Right lobe of liver (tissue), 6 donors: ENCODE measurements around the gene ATXN2L. TPM values are rescaled to one million over a fixed set of nuclear protein-coding genes. Genes with fewer than 3 reads are reported as not detected.
A peak's percentile ranks its signal among the peaks of the same experiment; 100 is the strongest.

Source experiments
- ATAC-seq, 4 donors: fragments of 200-7000 bp; cut with Tn5 transposase; one replicate each; pipeline ENCODE4 v1.9.1; 2020; ENCODE audit warnings: mild to moderate bottlenecking in 4 of 4, moderate library complexity in 4 of 4
- DNase-seq, 3 donors: peaks; one replicate each; pipeline ENCODE4 v3.0.0-alpha.2; 2020
- H3K27ac ChIP-seq, 3 donors: fragments of 200-600 bp; one replicate each; pipeline ENCODE4 v1.8.0; 2022
- H3K27me3 ChIP-seq, 2 donors: fragments of 200-600 bp; one replicate each; pipeline ENCODE4 v1.8.0; 2022
- H3K36me3 ChIP-seq, 4 donors: fragments of 200-600 bp; sonication (generic) in 1 of 4; one replicate each; pipeline versions ENCODE4 v1.5.1 to v1.8.0; 2017 to 2022; ENCODE audit warnings: control low read depth in 1 of 4
- H3K4me1 ChIP-seq, 4 donors: fragments of 200-600 bp; sonication (generic) in 1 of 4; one replicate each; pipeline versions ENCODE4 v1.5.1 to v1.8.0; 2017 to 2022; ENCODE audit warnings: control low read depth in 1 of 4
- H3K4me3 ChIP-seq, 3 donors: fragments of 200-600 bp; one replicate each; pipeline ENCODE4 v1.8.0; 2022
- H3K9me3 ChIP-seq, 4 donors: fragments of 200-600 bp; sonication (generic) in 1 of 4; one replicate each; pipeline versions ENCODE4 v1.5.1 to v1.8.0; 2017 to 2022; ENCODE audit warnings: control low read depth in 1 of 4
- CTCF ChIP-seq, 4 donors: fragments of 200-600 bp in 3 of 4; fragments of 450-650 bp in 1 of 4; IDR thresholded peaks; one replicate each; pipeline versions ENCODE4 v1.5.1 to v1.8.0; 2016 to 2022; ENCODE audit warnings: antibody characterized with exemption in 4 of 4, mild to moderate bottlenecking in 2 of 4
- POLR2A ChIP-seq: fragments of 450-650 bp; IDR thresholded peaks from one replicate; pipeline ENCODE4 v1.6.1; 2017; ENCODE audit warnings: antibody characterized with exemption, mild to moderate bottlenecking
- WGBS: methylation state at CpG from one replicate; pipeline ENCODE4 v1.1.6; 2018; ENCODE audit warnings: low coverage, low lambda C conversion rate; ENCODE audit not compliant: insufficient coverage; ENCODE audit errors: missing lambda C conversion rate; 5-methylcytosine and 5-hydroxymethylcytosine counted together
- intact Hi-C, 2 donors: fragments of 100-400 bp; cut with DNase I; formaldehyde crosslinking; loops; one replicate each; pipeline versions ENCODE4 v1.11.2 to v1.14.1; 2022
- total RNA-seq, 6 experiments: library from RNA; depleted of rRNA in 2 of 6; stranded (reverse); fragments of >200 nt in 2 of 6; fragmentation: NEBNext Ultra II Directional in 3 of 6; extraction: Animal tissue kit (Norgen Biotek cat#: 25700) in 3 of 6; gene quantifications; one replicate each; pipeline versions ENCODE4 v1.1.0 to v1.2.4, GENCODE V29; 2016 to 2023
- donor health status: DM: no; HTN: yes; CAD: no.
- donor health status: DM: no; HTN: no; CAD: no.
- donor health status: DM: no; HTN: no; CAD: no.
- donor health status: DM: no; HTN: yes; CAD: no.
- donor health status: DM: no; HTN: yes; CAD: no.

The ATXN2L gene
- total RNA-seq, 6 experiments from 2014 or later: 40.5 to 78.1 (median 57.2) TPM

GRCh38 chr16:28845293-28845692, 22.5 kb downstream of the ATXN2L start:
- Histone ChIP-seq H3K9me3 (no peaks in the 10 kb centered on the region), H3K27ac (peak overlapping the region in 1 of 3 donors; percentile 84), H3K4me1 (peaks cover 0 to 12% (median 7%) of the 10 kb centered on the region in 4 donors), H3K4me3 (peak overlapping the region; percentile 81 to 99 (median 86)), H3K27me3 (no peaks in the 10 kb centered on the region), H3K36me3 (peaks cover 0 to 34% (median 12%) of the 10 kb centered on the region in 4 donors)
- intact Hi-C loops: no loop called here
- no peak for DNase-seq
- TF ChIP-seq POLR2A: no peak
- TF ChIP-seq CTCF (IDR thresholded peaks at IDR 0.05): no peak
- ATAC-seq: peak in 3 of 4 donors; percentile 24 to 35 (median 25)
- 26% methylated on average over 10 of the region's 10 CpGs for WGBS

- TF ChIP-seq POLR2A: no peak
- TF ChIP-seq CTCF (IDR thresholded peaks at IDR 0.05): no peak
- Histone ChIP-seq H3K4me3 (peak overlapping the region; percentile 81 to 99 (median 86)), H3K36me3 (peaks cover 0 to 34% (median 12%) of the 10 kb centered on the region in 4 donors), H3K9me3 (no peaks in the 10 kb centered on the region), H3K27me3 (no peaks in the 10 kb centered on the region), H3K4me1 (peaks cover 0 to 12% (median 7%) of the 10 kb centered on the region in 4 donors), H3K27ac (peak overlapping the region; percentile 12 to 84 (median 50))
- DNase-seq: no peak
- intact Hi-C loops: no loop called here
- 1% methylated on average over 10 of the region's 16 CpGs for WGBS
- no peak for ATAC-seq
Measured at GRCh38 chr16:28845761-28846079, 22.9 kb downstream of the ATXN2L start.

GRCh38 chr16:28846080-28846932, 23.5 kb downstream of the ATXN2L start, which contains the start of gene TUFM:
TUFM (minus strand) TSS chr16:28846348; CDS start chr16:28846269, 79 bp downstream.
- peak; percentile 98 to 99 (median 98) for DNase-seq
- intact Hi-C loops: no loop called here
- peak; percentile 95 to 98 (median 97) for ATAC-seq
- H3K27me3 ChIP-seq: no peaks in the 10 kb centered on the region
- peaks cover 0 to 12% (median 7%) of the 10 kb centered on the region in 4 donors for H3K4me1 ChIP-seq
- TF ChIP-seq CTCF (IDR thresholded peaks at IDR 0.05): peak; percentile 56 to 61 (median 60)
- peak; percentile 49 for TF ChIP-seq POLR2A
- WGBS: 0% methylated on average over 14 of the region's 73 CpGs
- H3K4me3 ChIP-seq: peak within 1 kb of the TSS; percentile 81 to 99 (median 86)
- H3K9me3 ChIP-seq: no peaks in the 10 kb centered on the region
- H3K27ac ChIP-seq: peak within 1 kb of the TSS; percentile 79 to 84 (median 80)
- H3K36me3 ChIP-seq: peaks cover 0 to 34% (median 12%) of the 10 kb centered on the region in 4 donors

- intact Hi-C loops: no loop called here
- peak; percentile 1 to 9 (median 2) for ATAC-seq
- WGBS: 0% methylated on average over 1 of the region's 5 CpGs
- no peaks in the 10 kb centered on the region for H3K9me3 ChIP-seq
- peak overlapping the region; percentile 79 to 84 (median 80) for H3K27ac ChIP-seq
- no peak for DNase-seq
- H3K4me3 ChIP-seq: peak overlapping the region; percentile 81 to 99 (median 86)
- peaks cover 0 to 12% (median 7%) of the 10 kb centered on the region in 4 donors for H3K4me1 ChIP-seq
- H3K27me3 ChIP-seq: no peaks in the 10 kb centered on the region
- peaks cover 0 to 29% (median 12%) of the 10 kb centered on the region in 4 donors for H3K36me3 ChIP-seq
- no peak for TF ChIP-seq CTCF (IDR thresholded peaks at IDR 0.05)
- TF ChIP-seq POLR2A: no peak
Measured at GRCh38 chr16:28846933-28847273, 24.1 kb downstream of the ATXN2L start.
